GM12874 (cell line): Measurements from ENCODE around the gene TMEM184B.

Source experiments
- TF ChIP-seq, protein P1 (sequence below): IDR thresholded peaks from 2 replicates; pipeline ENCODE4 v1.5.1; 2011; ENCODE audit warnings: low read depth, mild to moderate bottlenecking, control low read depth, low read length, moderate library complexity; ENCODE audit not compliant: insufficient read depth

TMEM184B gene

DNA sequence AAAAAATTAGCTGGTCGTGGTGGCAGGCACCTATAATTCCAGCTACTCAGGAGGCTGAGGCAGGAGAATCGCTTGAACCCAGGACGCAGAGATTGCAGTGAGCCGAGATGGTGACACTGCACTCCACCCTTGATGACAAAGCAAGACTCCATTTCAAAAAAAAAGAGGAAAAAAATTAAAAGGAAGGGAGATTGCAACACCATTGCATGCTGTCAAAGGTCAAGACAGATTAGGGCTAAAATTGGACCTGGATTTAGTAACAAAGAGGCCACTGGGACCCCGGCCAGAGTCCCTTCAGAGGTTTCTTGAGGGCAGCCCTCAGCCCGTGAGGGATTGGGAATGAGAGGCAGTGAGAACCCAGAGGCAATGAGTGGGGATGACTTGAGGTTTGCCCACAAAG is 79.2 kb downstream of the TMEM184B start:
- TF ChIP-seq, protein P1, sequence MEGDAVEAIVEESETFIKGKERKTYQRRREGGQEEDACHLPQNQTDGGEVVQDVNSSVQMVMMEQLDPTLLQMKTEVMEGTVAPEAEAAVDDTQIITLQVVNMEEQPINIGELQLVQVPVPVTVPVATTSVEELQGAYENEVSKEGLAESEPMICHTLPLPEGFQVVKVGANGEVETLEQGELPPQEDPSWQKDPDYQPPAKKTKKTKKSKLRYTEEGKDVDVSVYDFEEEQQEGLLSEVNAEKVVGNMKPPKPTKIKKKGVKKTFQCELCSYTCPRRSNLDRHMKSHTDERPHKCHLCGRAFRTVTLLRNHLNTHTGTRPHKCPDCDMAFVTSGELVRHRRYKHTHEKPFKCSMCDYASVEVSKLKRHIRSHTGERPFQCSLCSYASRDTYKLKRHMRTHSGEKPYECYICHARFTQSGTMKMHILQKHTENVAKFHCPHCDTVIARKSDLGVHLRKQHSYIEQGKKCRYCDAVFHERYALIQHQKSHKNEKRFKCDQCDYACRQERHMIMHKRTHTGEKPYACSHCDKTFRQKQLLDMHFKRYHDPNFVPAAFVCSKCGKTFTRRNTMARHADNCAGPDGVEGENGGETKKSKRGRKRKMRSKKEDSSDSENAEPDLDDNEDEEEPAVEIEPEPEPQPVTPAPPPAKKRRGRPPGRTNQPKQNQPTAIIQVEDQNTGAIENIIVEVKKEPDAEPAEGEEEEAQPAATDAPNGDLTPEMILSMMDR, result no peak

DNA sequence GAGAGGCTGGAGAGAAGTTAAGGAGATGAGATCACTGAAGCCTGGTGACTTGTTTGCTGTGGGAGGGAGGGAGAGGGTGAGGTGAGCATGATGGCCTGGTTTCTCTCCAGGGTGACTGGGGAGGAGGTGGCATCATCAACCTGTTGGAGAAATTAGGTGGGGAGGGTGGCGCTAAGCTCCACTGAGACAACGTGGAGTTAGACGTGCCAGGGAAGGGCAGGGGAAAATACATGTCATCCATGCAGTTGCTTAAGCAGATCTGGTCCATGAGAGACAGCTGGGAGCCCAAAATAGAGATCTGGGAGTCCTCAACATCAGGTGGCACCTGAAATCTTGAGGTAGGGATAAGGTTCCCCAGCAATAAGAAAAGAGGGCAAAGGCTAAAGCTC is 80.3 kb downstream of the TMEM184B start:
- TF ChIP-seq, protein P1, result no peak

DNA sequence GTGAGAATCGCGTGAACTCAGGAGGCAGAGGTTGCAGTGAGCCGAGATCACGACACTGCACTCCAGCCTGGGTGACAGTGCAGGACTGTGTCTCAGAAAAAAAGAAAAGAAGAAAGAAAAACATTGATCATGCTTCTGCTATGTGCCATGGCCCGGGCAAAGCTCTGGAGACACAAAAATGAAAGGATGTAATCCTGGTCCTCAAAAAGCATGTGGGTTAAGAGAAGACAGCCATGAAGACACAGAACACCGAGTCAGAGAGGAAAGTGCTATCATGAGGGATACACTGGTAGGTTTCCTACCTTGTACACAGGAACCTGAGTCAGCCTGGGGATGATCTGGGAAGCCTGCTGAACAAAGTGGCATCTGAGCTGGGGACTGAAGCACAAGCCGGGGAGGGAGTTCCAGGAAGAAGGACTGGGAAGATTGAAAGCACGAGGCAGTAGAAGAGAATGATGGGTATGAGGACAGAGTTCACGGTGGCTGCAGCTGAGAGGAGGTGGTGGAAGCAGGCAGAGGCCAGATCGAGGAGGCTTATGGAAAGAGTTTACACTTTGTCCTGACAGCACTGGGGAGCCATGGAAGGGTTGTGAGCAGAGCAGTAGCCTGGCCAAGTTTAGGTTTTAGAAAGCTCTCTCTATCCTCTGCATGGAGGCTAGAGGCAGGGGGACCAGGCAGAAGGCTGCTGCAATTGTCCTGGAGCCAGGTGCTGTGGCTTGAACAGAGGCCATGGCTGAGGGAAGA is 80.9 kb downstream of the TMEM184B start:
- TF ChIP-seq, protein P1, result no peak

DNA sequence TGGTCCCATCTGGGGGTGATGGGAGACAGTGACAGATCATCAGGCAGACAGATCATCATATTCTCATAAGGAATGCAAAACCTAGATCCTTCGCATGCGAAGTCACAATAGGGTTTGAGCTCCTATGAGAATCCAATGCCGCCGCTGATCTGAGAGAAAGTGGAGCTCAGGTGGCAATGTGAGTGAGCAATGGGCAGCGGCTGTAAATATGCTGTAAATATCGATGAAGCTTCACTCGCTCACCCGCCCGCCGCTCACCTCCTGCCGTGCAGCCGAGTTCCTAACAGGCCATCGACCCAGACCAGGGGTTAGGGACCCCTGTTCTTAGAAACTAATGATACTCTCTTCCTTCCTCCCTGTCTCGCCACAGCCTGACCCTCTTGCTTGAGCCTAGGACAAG is 81.8 kb downstream of the TMEM184B start:
- TF ChIP-seq, protein P1, result no peak

DNA sequence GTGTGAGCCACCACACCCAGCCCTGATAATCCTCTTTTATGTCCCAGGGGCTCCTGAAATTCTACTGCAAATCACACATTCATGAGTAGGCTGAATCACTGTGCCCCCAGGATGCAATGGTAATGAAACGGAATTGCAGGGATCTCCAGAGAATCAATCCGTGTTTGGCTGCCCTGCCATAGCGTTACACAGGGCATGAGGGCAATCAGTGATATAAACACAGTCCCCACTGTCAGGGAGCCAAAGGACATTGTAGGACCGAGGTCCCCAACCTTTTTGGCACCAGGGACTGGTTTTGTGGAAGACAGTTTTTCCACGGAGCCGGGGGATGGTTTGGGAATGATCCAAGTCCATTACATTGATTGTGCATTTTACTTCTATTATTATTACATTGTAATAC is 82.2 kb downstream of the TMEM184B start:
- TF ChIP-seq, protein P1, result no peak

DNA sequence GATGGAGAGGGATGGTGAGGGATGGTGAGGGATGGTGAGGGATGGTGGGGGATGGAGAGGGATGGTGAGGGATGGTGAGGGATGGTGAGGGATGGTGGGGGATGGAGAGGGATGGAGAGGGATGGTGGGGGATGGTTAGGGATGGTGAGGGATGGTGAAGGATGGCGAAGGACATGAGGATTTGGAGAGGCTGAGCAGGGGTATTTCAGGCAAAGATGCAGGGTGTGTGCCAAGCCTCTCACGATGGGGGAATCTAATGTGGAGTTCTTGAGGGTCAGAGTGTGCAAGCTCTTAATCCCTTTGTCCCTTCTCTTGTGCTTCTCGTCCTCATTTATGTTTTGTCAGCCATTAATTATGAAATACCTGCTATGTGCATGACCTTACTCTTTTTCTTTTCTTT is 83.7 kb downstream of the TMEM184B start:
- TF ChIP-seq, protein P1, result no peak

DNA sequence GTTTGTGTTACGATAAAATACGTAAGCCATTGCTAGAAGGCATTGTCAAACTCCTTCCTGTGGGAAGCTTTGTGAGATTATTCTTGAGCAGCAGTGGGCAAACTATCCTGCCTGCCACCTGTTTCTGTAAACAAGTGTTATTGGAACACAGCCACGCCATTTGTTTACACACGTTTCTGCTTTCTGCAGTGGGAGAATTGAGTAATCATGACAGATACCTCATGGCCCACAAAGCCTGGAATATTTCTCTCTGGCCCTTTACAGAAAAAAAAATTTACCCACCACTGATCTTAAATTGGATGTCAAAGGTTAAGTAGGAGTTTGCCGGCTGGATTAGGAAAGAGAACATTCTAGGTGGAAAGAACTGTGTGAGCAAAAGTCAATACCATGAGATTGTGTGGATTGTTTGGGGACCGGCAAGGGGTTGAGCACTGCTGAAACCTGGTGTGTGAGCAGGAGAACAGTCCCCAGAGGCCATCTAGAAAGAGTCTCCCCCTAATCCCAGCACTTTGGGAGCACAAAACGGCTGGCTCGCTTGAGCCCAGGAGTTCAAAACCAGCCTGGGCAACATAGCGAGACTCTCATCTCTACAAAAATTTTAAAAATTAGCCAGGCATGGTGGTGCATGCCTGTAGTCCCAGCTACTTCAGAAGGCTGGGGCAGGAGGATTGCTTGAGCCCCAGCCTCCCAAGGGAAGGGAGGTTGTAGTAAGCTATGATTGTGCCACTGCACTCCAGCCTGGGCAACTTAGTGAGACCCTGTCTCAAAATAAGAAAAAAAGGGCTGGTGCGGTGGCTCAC is 85.2 kb downstream of the TMEM184B start:
- TF ChIP-seq, protein P1, result no peak
